ENCODE results near the gene AIG1.
A peak's percentile ranks its signal among the peaks of the same experiment; 100 is the strongest.

Gene AIG1

GRCh38 chr6:143361536-143362191, 301.0 kb downstream of the AIG1 start:
- peak in 2 of 56 donors; percentile 0 to 5 for DNase-seq

GRCh38 chr6:143362192-143362558, 301.5 kb downstream of the AIG1 start:
- no peak for DNase-seq

- no peak for DNase-seq
Measured at GRCh38 chr6:143363299-143363698, 302.6 kb downstream of the AIG1 start.

GRCh38 chr6:143368426-143368825, 307.7 kb downstream of the AIG1 start:
- DNase-seq, result no peak

GRCh38 chr6:143369971-143370370, 309.3 kb downstream of the AIG1 start:
- no peak for DNase-seq

- no peak for DNase-seq
Measured at GRCh38 chr6:143370812-143371370, 310.2 kb downstream of the AIG1 start.

GRCh38 chr6:143372199-143372882, 311.7 kb downstream of the AIG1 start:
- DNase-seq, result no peak

- DNase-seq, result no peak
Measured at GRCh38 chr6:143374014-143374413, 313.3 kb downstream of the AIG1 start.

- no peak for DNase-seq
Measured at GRCh38 chr6:143375022-143375585, 314.4 kb downstream of the AIG1 start.

- no peak for DNase-seq
Measured at GRCh38 chr6:143376375-143376774, 315.7 kb downstream of the AIG1 start.

- DNase-seq, result no peak
Measured at GRCh38 chr6:143376861-143377260, 316.2 kb downstream of the AIG1 start.

- no peak for DNase-seq
Measured at GRCh38 chr6:143385636-143386035, 324.9 kb downstream of the AIG1 start.

GRCh38 chr6:143390278-143390677, 329.6 kb downstream of the AIG1 start:
- no peak for DNase-seq
